ENCODE results near the gene IRF2BP2.

Gene IRF2BP2

DNA sequence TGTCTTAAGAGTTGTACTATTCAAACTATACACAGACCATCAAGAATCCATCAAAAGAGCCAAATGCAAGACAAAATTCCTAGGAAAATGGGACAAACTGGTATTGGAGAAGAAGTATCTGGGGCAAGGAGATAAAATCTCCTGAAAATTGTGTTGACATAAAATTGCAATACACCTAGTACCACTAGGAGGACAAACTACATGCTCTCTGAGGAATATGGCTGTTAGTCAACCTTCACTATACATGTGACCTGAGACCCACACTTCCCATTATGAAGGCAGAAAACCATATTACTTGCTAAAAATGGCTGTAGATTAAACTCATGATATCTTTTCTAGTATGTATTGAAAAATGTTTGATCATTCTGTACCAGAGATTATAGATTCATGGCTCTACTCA, 30.0 kb downstream of the IRF2BP2 start:
- Histone ChIP-seq H3K9me3 (ENCODE audit: insufficient read depth, low read length) (no peaks in the 10 kb centered on the region), H3K4me1 (ENCODE audit: insufficient read depth, insufficient read length) (no peaks in the 10 kb centered on the region), H3K9ac (ENCODE audit: insufficient read length, low read depth) (no peak overlapping the region), H3K27me3 (ENCODE audit: insufficient read depth, insufficient read length) (no peaks in the 10 kb centered on the region), H3K4me3 (ENCODE audit: insufficient read length, low read depth) (no peak overlapping the region), H3K36me3 (ENCODE audit: insufficient read depth, insufficient read length, low read length) (no peaks in the 10 kb centered on the region)
- TF ChIP-seq YY1 (IDR thresholded peaks at IDR 0.05; ENCODE audit: insufficient read depth, insufficient read length) (no peak), ZNF274 (IDR thresholded peaks at IDR 0.05; ENCODE audit: low read depth, low read length) (no peak), SUZ12 (IDR thresholded peaks at IDR 0.05; ENCODE audit: extremely low read depth, insufficient read depth, insufficient read length) (no peak)
- DNase-seq (ENCODE audit: low read depth, low spot score), result no peak

DNA sequence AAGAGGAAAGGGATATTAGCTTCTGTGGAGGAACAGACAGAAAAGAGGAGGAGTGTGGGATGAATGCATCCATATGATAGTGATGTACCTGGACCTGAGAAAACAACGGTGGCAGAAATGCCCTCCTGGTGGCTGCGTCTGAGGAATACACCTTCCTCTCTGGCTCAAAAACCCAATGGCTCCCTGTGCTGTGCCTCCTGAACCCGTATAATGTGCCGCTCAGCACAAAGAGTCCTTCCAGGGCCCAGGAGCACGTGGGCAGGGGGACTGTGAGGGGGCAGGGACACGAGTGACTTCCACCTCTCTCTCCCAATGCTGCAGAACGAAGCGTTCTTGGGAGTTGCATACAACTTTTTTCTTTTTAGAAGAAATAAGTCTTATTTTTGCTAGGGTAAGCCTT, 31.2 kb downstream of the IRF2BP2 start:
- Histone ChIP-seq H3K27me3 (ENCODE audit: insufficient read depth, insufficient read length) (no peaks in the 10 kb centered on the region), H3K9ac (ENCODE audit: insufficient read length, low read depth) (no peak overlapping the region), H3K4me1 (ENCODE audit: insufficient read depth, insufficient read length) (no peaks in the 10 kb centered on the region), H3K36me3 (ENCODE audit: insufficient read depth, insufficient read length, low read length) (no peaks in the 10 kb centered on the region), H3K4me3 (ENCODE audit: insufficient read length, low read depth) (no peak overlapping the region), H3K9me3 (ENCODE audit: insufficient read depth, low read length) (no peaks in the 10 kb centered on the region)
- DNase-seq (ENCODE audit: low read depth, low spot score), result no peak
- TF ChIP-seq ZNF274 (IDR thresholded peaks at IDR 0.05; ENCODE audit: low read depth, low read length) (no peak), YY1 (IDR thresholded peaks at IDR 0.05; ENCODE audit: insufficient read depth, insufficient read length) (no peak), SUZ12 (IDR thresholded peaks at IDR 0.05; ENCODE audit: extremely low read depth, insufficient read depth, insufficient read length) (no peak)

DNA sequence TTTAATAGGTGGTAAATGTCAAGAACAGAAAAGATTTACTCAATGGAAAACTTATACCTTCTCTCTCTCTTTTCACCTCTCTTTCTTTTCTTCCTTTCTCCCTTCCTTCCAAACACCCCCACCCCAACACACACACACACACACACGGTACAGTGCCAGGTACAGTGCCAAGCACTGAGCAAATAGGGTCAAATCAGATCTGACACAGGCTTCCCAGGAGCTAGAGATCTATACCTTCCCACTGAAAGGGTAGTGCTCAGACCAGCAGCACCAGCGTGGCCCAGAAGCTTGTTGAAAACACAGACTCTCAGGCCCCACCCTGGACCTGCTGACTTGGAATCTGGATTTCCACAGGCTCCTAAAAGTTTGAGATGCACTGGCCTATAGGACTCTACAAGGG, 31.9 kb downstream of the IRF2BP2 start:
- no peaks in the 10 kb centered on the region for H3K27me3 ChIP-seq (ENCODE audit: insufficient read depth, insufficient read length)
- no peaks in the 10 kb centered on the region for H3K4me1 ChIP-seq (ENCODE audit: insufficient read depth, insufficient read length)
- H3K9me3 ChIP-seq (ENCODE audit: insufficient read depth, low read length), result no peaks in the 10 kb centered on the region
- H3K4me3 ChIP-seq (ENCODE audit: insufficient read length, low read depth), result no peak overlapping the region
- TF ChIP-seq YY1 (IDR thresholded peaks at IDR 0.05; ENCODE audit: insufficient read depth, insufficient read length) (no peak), ZNF274 (IDR thresholded peaks at IDR 0.05; ENCODE audit: low read depth, low read length) (no peak), SUZ12 (IDR thresholded peaks at IDR 0.05; ENCODE audit: extremely low read depth, insufficient read depth, insufficient read length) (no peak)
- DNase-seq (ENCODE audit: low read depth, low spot score), result no peak
- H3K36me3 ChIP-seq (ENCODE audit: insufficient read depth, insufficient read length, low read length), result no peaks in the 10 kb centered on the region
- H3K9ac ChIP-seq (ENCODE audit: insufficient read length, low read depth), result no peak overlapping the region

DNA sequence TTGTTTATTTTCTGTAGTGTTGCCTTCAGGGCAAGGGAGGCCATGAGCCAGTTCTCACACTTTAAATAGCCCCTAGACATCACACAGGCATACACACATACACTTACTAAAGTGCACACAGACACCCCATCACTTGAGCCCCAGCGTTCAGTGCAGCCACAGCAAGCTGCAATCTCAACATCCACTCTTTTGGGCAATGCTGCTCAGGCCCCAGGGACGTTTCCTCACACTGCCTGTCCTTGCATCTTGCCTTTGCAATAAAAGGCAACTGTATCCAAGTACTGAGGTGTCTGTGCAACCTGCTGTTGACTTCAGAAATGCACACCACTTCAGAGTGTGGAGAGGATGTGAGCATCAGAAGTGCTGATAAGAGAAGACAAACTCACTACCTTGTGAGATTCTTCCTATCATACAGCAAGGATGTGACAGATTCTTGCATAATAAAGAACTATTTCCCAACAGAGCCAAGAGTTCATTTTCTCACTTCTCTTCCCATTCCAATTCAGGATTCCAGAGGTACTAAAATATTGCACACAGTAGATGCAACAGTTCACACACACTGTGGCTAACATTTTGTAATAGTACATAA, 36.2 kb downstream of the IRF2BP2 start:
- Histone ChIP-seq H3K4me1 (ENCODE audit: insufficient read depth, insufficient read length) (no peaks in the 10 kb centered on the region), H3K27me3 (ENCODE audit: insufficient read depth, insufficient read length) (no peaks in the 10 kb centered on the region), H3K36me3 (ENCODE audit: insufficient read depth, insufficient read length, low read length) (no peaks in the 10 kb centered on the region), H3K4me3 (ENCODE audit: insufficient read length, low read depth) (no peak overlapping the region), H3K9me3 (ENCODE audit: insufficient read depth, low read length) (no peaks in the 10 kb centered on the region), H3K9ac (ENCODE audit: insufficient read length, low read depth) (no peak overlapping the region)
- DNase-seq (ENCODE audit: low read depth, low spot score), result no peak
- TF ChIP-seq YY1 (IDR thresholded peaks at IDR 0.05; ENCODE audit: insufficient read depth, insufficient read length) (no peak), ZNF274 (IDR thresholded peaks at IDR 0.05; ENCODE audit: low read depth, low read length) (no peak), SUZ12 (IDR thresholded peaks at IDR 0.05; ENCODE audit: extremely low read depth, insufficient read depth, insufficient read length) (no peak)

DNA sequence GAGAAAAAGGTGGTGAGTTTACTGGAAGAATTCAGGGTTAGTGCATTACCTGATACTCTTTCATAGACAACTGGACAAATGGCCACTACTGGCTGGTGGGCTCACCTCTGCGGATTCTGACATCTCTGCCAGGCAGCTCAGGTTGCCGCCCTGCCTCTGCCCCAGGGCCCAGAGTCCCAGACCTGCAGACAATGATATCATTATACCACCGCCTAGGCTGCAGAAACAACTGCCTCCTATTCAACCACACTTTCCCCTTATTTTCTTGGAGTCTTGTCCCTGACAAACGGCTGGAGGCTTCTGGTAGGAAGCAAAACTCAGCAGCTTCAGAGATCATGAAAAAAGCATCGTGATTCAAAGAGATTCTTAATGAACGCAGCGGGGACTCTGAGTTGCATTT, 37.0 kb downstream of the IRF2BP2 start:
- Histone ChIP-seq H3K9me3 (ENCODE audit: insufficient read depth, low read length) (no peaks in the 10 kb centered on the region), H3K36me3 (ENCODE audit: insufficient read depth, insufficient read length, low read length) (no peaks in the 10 kb centered on the region), H3K27me3 (ENCODE audit: insufficient read depth, insufficient read length) (no peaks in the 10 kb centered on the region), H3K4me3 (ENCODE audit: insufficient read length, low read depth) (no peak overlapping the region), H3K9ac (ENCODE audit: insufficient read length, low read depth) (no peak overlapping the region), H3K4me1 (ENCODE audit: insufficient read depth, insufficient read length) (no peaks in the 10 kb centered on the region)
- no peak for DNase-seq (ENCODE audit: low read depth, low spot score)
- TF ChIP-seq SUZ12 (IDR thresholded peaks at IDR 0.05; ENCODE audit: extremely low read depth, insufficient read depth, insufficient read length) (no peak), YY1 (IDR thresholded peaks at IDR 0.05; ENCODE audit: insufficient read depth, insufficient read length) (no peak), ZNF274 (IDR thresholded peaks at IDR 0.05; ENCODE audit: low read depth, low read length) (no peak)

DNA sequence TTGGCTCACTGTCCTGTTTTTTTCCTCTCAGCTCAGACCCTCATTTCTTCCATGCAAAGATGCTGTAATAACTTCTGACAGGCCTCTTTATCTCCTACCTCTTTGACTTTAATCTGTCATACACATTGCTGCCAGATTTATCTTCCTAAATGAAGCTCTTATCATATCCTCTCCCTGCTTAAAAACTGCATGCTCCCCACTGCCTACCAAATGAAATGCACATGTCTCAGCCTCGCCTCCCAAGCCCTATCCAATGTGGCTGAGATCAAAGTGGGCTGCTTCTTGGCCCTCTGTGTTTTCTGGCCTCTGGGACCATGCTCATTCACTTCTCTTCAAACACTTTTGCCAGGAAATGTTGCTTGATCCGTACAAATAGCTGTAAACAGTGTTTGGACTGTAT, 38.3 kb downstream of the IRF2BP2 start:
- H3K9me3 ChIP-seq (ENCODE audit: insufficient read depth, low read length), result no peaks in the 10 kb centered on the region
- H3K36me3 ChIP-seq (ENCODE audit: insufficient read depth, insufficient read length, low read length), result no peaks in the 10 kb centered on the region
- DNase-seq (ENCODE audit: low read depth, low spot score), result no peak
- no peak overlapping the region for H3K4me3 ChIP-seq (ENCODE audit: insufficient read length, low read depth)
- no peaks in the 10 kb centered on the region for H3K27me3 ChIP-seq (ENCODE audit: insufficient read depth, insufficient read length)
- no peaks in the 10 kb centered on the region for H3K4me1 ChIP-seq (ENCODE audit: insufficient read depth, insufficient read length)
- no peak overlapping the region for H3K9ac ChIP-seq (ENCODE audit: insufficient read length, low read depth)
- TF ChIP-seq YY1 (IDR thresholded peaks at IDR 0.05; ENCODE audit: insufficient read depth, insufficient read length) (no peak), ZNF274 (IDR thresholded peaks at IDR 0.05; ENCODE audit: low read depth, low read length) (no peak), SUZ12 (IDR thresholded peaks at IDR 0.05; ENCODE audit: extremely low read depth, insufficient read depth, insufficient read length) (no peak)

DNA sequence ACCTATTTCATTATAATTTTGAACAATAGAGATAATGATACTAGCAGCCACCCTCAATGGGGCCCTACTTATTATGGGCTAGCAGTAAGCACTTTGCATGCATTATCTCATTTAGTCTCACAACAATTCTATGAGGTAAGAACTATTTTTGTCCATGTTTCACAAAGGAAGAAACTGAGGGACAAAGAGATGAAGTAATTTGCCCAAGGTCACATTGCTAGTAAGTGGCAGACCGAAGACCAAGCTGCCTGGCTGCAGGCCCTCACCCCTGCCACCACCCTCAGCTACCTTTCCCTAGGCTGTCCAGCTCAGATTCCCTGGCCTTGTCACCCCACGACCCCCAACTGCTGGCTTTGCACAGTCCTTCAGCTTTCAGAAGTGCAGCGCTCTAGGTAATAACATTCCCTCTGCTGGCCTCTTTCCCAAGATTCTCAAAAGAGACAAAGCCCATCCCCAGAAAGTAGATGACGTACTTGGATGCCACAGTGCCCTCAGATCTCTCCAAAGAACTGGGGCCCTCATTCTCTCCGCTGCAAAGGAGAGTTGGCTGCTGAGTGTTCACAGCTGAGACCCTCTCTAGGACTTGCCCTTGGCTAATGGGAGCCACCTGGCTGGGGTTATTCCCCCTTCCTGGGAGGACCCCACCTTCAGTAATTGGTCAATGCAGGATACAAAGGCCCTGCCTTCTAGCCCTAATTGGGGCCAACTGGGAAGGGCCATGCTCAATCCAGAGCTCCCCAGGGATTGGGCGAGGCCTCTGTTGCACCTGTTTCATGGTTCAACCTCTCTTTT, 39.5 kb downstream of the IRF2BP2 start:
- Histone ChIP-seq H3K4me1 (ENCODE audit: insufficient read depth, insufficient read length) (no peaks in the 10 kb centered on the region), H3K9me3 (ENCODE audit: insufficient read depth, low read length) (no peaks in the 10 kb centered on the region), H3K36me3 (ENCODE audit: insufficient read depth, insufficient read length, low read length) (no peaks in the 10 kb centered on the region), H3K27me3 (ENCODE audit: insufficient read depth, insufficient read length) (no peaks in the 10 kb centered on the region), H3K4me3 (ENCODE audit: insufficient read length, low read depth) (no peak overlapping the region), H3K9ac (ENCODE audit: insufficient read length, low read depth) (no peak overlapping the region)
- TF ChIP-seq ZNF274 (IDR thresholded peaks at IDR 0.05; ENCODE audit: low read depth, low read length), result no peak
- TF ChIP-seq YY1 (IDR thresholded peaks at IDR 0.05; ENCODE audit: insufficient read depth, insufficient read length), result no peak
- TF ChIP-seq SUZ12 (IDR thresholded peaks at IDR 0.05; ENCODE audit: extremely low read depth, insufficient read depth, insufficient read length), result no peak
- DNase-seq (ENCODE audit: low read depth, low spot score), result no peak

Data from NT2/D1 (cell line).